Fibroblast of lung (primary cell): Measurements from ENCODE around the gene CCDC183. TPM values are rescaled to one million over a fixed set of nuclear protein-coding genes. Genes with fewer than 3 reads are reported as not detected.

ENCODE experiments used
- DNase-seq, 2 donors: peaks; one replicate each; pipeline versions ENCODE4 v3.0.0 to v3.0.0-alpha.2; 2010; ENCODE audit warnings: low read depth in 2 of 2
- H2AFZ ChIP-seq: 2 replicates; pipeline ENCODE4 v1.5.1; 2012; ENCODE audit warnings: low read length, control low read depth, inconsistent platforms
- H3K27ac ChIP-seq: 2 replicates; pipeline ENCODE4 v1.5.1; 2011; ENCODE audit warnings: low read length, control low read depth; ENCODE audit not compliant: insufficient read depth
- H3K27me3 ChIP-seq: 2 replicates; pipeline ENCODE4 v1.5.1; 2011; ENCODE audit warnings: mild to moderate bottlenecking, low read length; ENCODE audit not compliant: control insufficient read depth, insufficient read depth
- H3K36me3 ChIP-seq: 2 replicates; pipeline ENCODE4 v1.5.1; 2011; ENCODE audit warnings: low read length; ENCODE audit not compliant: control insufficient read depth, insufficient read depth
- H3K4me1 ChIP-seq: 2 replicates; pipeline ENCODE4 v1.5.1; 2011; ENCODE audit warnings: low read length; ENCODE audit not compliant: control insufficient read depth, insufficient read depth; ENCODE audit errors: extremely low read depth
- H3K4me2 ChIP-seq: 2 replicates; pipeline ENCODE4 v1.5.1; 2011; ENCODE audit warnings: low read length, control low read depth; ENCODE audit not compliant: insufficient read depth; ENCODE audit errors: extremely low read depth
- H3K4me3 ChIP-seq, 4 experiments: fragments of 200-600 bp in 1 of 4; sonication (generic) in 1 of 4; replicated peaks in 1 of 4; 2 replicates each; pipeline ENCODE4 v1.5.1; 2011 to 2016; ENCODE audit warnings: low read length in 4 of 4, low read depth in 3 of 4, mild to moderate bottlenecking in 3 of 4, control low read depth in 2 of 4, inconsistent platforms in 1 of 4, mixed read lengths in 1 of 4; ENCODE audit not compliant: insufficient read depth in 1 of 4; ENCODE audit errors: control extremely low read depth in 1 of 4
- H3K79me2 ChIP-seq: 2 replicates; pipeline ENCODE4 v1.5.1; 2012; ENCODE audit warnings: mild to moderate bottlenecking, low read length, inconsistent platforms; ENCODE audit not compliant: control insufficient read depth, insufficient read depth
- H3K9ac ChIP-seq: 2 replicates; pipeline ENCODE4 v1.5.1; 2011; ENCODE audit warnings: mild to moderate bottlenecking, low read length, control low read depth; ENCODE audit not compliant: insufficient read depth
- H3K9me3 ChIP-seq: 2 replicates; pipeline ENCODE4 v1.5.1; 2012; ENCODE audit warnings: low read depth, low read length; ENCODE audit not compliant: control insufficient read depth, insufficient read depth
- H4K20me1 ChIP-seq: 2 replicates; pipeline ENCODE4 v1.5.1; 2011; ENCODE audit warnings: low read length; ENCODE audit not compliant: control insufficient read depth, insufficient read depth; ENCODE audit errors: extremely low read depth
- CTCF ChIP-seq, 2 donors: IDR thresholded peaks in 1 of 2; conservative IDR thresholded peaks in 1 of 2; 1 replicate in 1 of 2; 2 replicates in 1 of 2; pipeline ENCODE4 v1.5.1; 2011 to 2012; ENCODE audit warnings: low read length in 2 of 2, control low read depth in 1 of 2, inconsistent platforms in 1 of 2, low read depth in 1 of 2, mild to moderate bottlenecking in 1 of 2
- EZH2 ChIP-seq: IDR thresholded peaks from 2 replicates; pipeline ENCODE4 v1.5.1; 2012; ENCODE audit warnings: low read length, control low read depth, mild to moderate bottlenecking; ENCODE audit errors: missing control alignments
- polyA plus RNA-seq, 2 donors: library from polyadenylated mRNA; depleted of rRNA in 1 of 2; stranded (reverse) in 1 of 2; unstranded in 1 of 2; fragments of >200 nt; gene quantifications; 2 replicates each; pipeline ENCODE4 v1.2.1, GENCODE V29; 2011 to 2012; ENCODE audit warnings: missing spikeins in 1 of 2
- total RNA-seq: library from RNA; depleted of rRNA; stranded (reverse); fragments of >200 nt; gene quantifications from 2 replicates; pipeline ENCODE4 v1.2.1, GENCODE V29; 2014

Gene CCDC183
- total and polyA plus RNA-seq, 2 donors (not counting 1 experiment from before 2014, with no cell fraction given): 0.35 to 0.99 TPM

GRCh38 chr9:136844761-136845464 lies 48.8 kb downstream of the CCDC183 start:
- H3K79me2 ChIP-seq: no peaks in the 10 kb centered on the region
- no peak overlapping the region for H3K27ac ChIP-seq
- peaks cover 3% of the 10 kb centered on the region for H3K36me3 ChIP-seq
- no peak overlapping the region for H2AFZ ChIP-seq
- TF ChIP-seq EZH2: no peak
- no peak for TF ChIP-seq CTCF (conservative IDR thresholded peaks at IDR 0.05 in 1 of 2, IDR thresholded peaks at IDR 0.05 in 1 of 2; ENCODE audit: low read depth in 1 of 2, low read length in 2 of 2)
- no peak for DNase-seq
- no peaks in the 10 kb centered on the region for H3K9me3 ChIP-seq
- H3K9ac ChIP-seq: no peak overlapping the region
- peaks cover 10% of the 10 kb centered on the region for H3K4me1 ChIP-seq
- no peaks in the 10 kb centered on the region for H4K20me1 ChIP-seq
- peaks cover 24% of the 10 kb centered on the region for H3K27me3 ChIP-seq
- H3K4me3 ChIP-seq: no peak overlapping the region
- H3K4me2 ChIP-seq: no peak overlapping the region

DNA sequence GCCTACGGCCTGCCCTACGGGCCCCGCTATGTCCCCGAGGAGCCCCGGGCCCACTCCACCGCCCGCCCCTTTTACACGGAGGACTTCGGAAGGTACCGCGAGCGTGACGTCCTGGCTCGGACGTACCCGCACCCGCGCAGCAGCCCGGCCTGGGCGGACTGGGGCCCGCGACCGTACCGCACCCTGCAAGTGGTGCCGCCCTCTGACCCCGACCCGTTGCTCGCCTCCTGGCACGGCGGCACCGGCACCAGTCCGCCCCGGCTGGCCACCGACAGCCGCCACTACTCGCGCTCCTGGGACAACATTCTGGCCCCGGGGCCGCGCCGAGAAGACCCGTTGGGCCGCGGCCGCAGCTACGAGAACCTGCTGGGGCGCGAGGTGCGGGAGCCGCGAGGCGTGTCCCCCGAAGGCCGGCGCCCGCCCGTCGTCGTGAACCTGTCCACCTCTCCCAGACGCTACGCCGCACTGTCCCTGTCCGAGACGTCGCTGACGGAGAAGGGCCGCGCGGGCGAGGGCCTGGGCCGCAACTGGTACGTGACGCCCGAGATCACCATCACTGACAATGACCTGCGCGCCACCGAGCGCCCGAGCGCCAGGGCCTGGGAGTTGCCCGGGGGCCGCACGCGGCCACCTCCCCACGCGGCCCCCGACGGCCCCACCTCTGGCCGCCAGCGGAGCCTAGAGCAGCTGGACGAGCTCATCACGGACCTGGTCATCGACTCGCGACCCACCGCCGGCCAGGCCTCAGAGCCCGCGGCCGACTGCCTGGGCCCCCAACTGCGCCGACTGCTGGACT lies 49.5 kb downstream of the CCDC183 start:
- H3K4me1 ChIP-seq: peaks cover 13% of the 10 kb centered on the region
- H3K4me2 ChIP-seq: no peak overlapping the region

More for the DNA sequence above, 49.5 kb downstream of the CCDC183 start:
- Histone ChIP-seq H3K27me3 (peaks cover 24% of the 10 kb centered on the region), H4K20me1 (no peaks in the 10 kb centered on the region), H3K36me3 (peaks cover 3% of the 10 kb centered on the region), H3K4me3 (no peak overlapping the region), H2AFZ (no peak overlapping the region), H3K79me2 (no peaks in the 10 kb centered on the region), H3K27ac (no peak overlapping the region), H3K9ac (no peak overlapping the region), H3K9me3 (no peaks in the 10 kb centered on the region)
- TF ChIP-seq EZH2: no peak
- no peak for TF ChIP-seq CTCF (conservative IDR thresholded peaks at IDR 0.05 in 1 of 2, IDR thresholded peaks at IDR 0.05 in 1 of 2; ENCODE audit: low read depth in 1 of 2, low read length in 2 of 2)
- DNase-seq: no peak
